K562 (cell line): ENCODE measurements around the gene CDT1. TPM values are rescaled to one million over a fixed set of nuclear protein-coding genes. Genes with fewer than 3 reads are reported as not detected.

Experiments used
- ARID3A ChIP-seq: IDR thresholded peaks from 2 replicates; pipeline ENCODE4 v1.6.1; 2012; ENCODE audit warnings: low read depth, low read length, improper control_type of control experiment, borderline replicate concordance
- CTCF ChIP-seq, 3 experiments: IDR thresholded peaks in 2 of 3; conservative IDR thresholded peaks in 1 of 3; 2 replicates each; pipeline ENCODE4 v1.5.1; 2011 to 2012; ENCODE audit warnings: low read length in 3 of 3, mild to moderate bottlenecking in 3 of 3, control low read depth in 2 of 3, improper control_type of control experiment in 1 of 3, inconsistent platforms in 1 of 3, low read depth in 1 of 3, mixed read lengths in 1 of 3, moderate library complexity in 1 of 3; ENCODE audit not compliant: insufficient read depth in 2 of 3
- DACH1 ChIP-seq: fragments of 450-650 bp; IDR thresholded peaks from 2 replicates; pipeline ENCODE4 v1.6.1; 2018; ENCODE audit not compliant: partially characterized antibody
- DPF2 ChIP-seq: fragments of 450-650 bp; IDR thresholded peaks from 2 replicates; pipeline ENCODE4 v1.6.1; 2016
- ETS2 ChIP-seq: IDR thresholded peaks from 2 replicates; pipeline ENCODE4 v1.6.1; 2016; ENCODE audit warnings: borderline replicate concordance, missing genetic modification characterization, mild to moderate bottlenecking, moderate library complexity, missing compliant biosample characterization; ENCODE audit not compliant: poor library complexity, severe bottlenecking
- PCBP1 ChIP-seq: fragments of 200-400 bp; formaldehyde crosslinking; IDR thresholded peaks from 2 replicates; pipeline ENCODE4 v1.6.1; 2018; ENCODE audit warnings: mild to moderate bottlenecking, low read depth, low read length; ENCODE audit not compliant: poor library complexity, severe bottlenecking
- RBM34 ChIP-seq: fragments of 200-400 bp; formaldehyde crosslinking; IDR thresholded peaks from 2 replicates; pipeline ENCODE4 v1.6.1; 2018; ENCODE audit warnings: low read length, borderline replicate concordance; ENCODE audit not compliant: insufficient read depth
- RFX7 ChIP-seq: fragments of 250-450 bp; sonication (Bioruptor Pico); IDR thresholded peaks from 2 replicates; pipeline ENCODE4 v1.5.1; 2021; ENCODE audit warnings: mild to moderate bottlenecking
- SIX5 ChIP-seq, 2 experiments: IDR thresholded peaks; 2 replicates each; pipeline ENCODE4 v1.6.1; 2011; ENCODE audit warnings: low read length in 2 of 2, borderline replicate concordance in 1 of 2, low read depth in 1 of 2, mild to moderate bottlenecking in 1 of 2, moderate library complexity in 1 of 2; ENCODE audit not compliant: insufficient read depth in 1 of 2
- TOE1 ChIP-seq, 2 experiments: fragments of 450-650 bp in 1 of 2; sonication (generic) in 1 of 2; formaldehyde crosslinking in 1 of 2; IDR thresholded peaks; 2 replicates each; pipeline versions ENCODE4 v1.7.1 to v1.8.0; 2016 to 2022; ENCODE audit warnings: borderline replicate concordance in 2 of 2, mild to moderate bottlenecking in 2 of 2, antibody characterized with exemption in 1 of 2, inconsistent platforms in 1 of 2, low read depth in 1 of 2, missing genetic modification reagents in 1 of 2, moderate library complexity in 1 of 2
- ZBTB1 ChIP-seq: sonication (generic); formaldehyde crosslinking; IDR thresholded peaks from 2 replicates; pipeline ENCODE4 v1.8.1; 2023; ENCODE audit warnings: missing genetic modification reagents, low read depth, mild to moderate bottlenecking, borderline replicate concordance
- ZNF121 ChIP-seq: sonication (generic); formaldehyde crosslinking; conservative IDR thresholded peaks from 2 replicates; pipeline ENCODE4 v1.8.0; 2022; ENCODE audit warnings: missing genetic modification reagents
- ZNF280B ChIP-seq: fragments of 250-450 bp; sonication (Bioruptor Pico); IDR thresholded peaks from 2 replicates; pipeline ENCODE4 v1.5.1; 2021; ENCODE audit warnings: mild to moderate bottlenecking
- ZNF609 ChIP-seq: sonication (generic); formaldehyde crosslinking; IDR thresholded peaks from 2 replicates; pipeline ENCODE4 v1.8.1; 2023; ENCODE audit warnings: missing genetic modification reagents, mild to moderate bottlenecking, borderline replicate concordance
- polyA plus RNA-seq, 8 experiments: library from polyadenylated mRNA; depleted of rRNA in 4 of 8; stranded (reverse) in 5 of 8; unstranded in 3 of 8; fragments of >200 nt; fragmentation: Nextera tagmentation in 2 of 8; fragmentation: Illumina TruSeq in 1 of 8; extraction: Ambion mirVana in 2 of 8; extraction: Trizol in 1 of 8; gene quantifications; 2 replicates each; pipeline versions ENCODE4 v1.2.1 to v1.2.3, GENCODE V29; 2011 to 2014; ENCODE audit warnings: inconsistent platforms in 1 of 8, missing spikeins in 1 of 8
- total RNA-seq, 7 experiments: library from RNA; depleted of rRNA in 6 of 7; stranded (reverse); fragments of >200 nt in 6 of 7; fragmentation: Illumina TruSeq in 2 of 7; extraction: Trizol in 2 of 7; gene quantifications; 2 replicates each; pipeline versions ENCODE4 v1.2.1 to v1.2.3, GENCODE V29; 2011 to 2021; ENCODE audit warnings: low replicate concordance in 1 of 7

Gene CDT1
- total and polyA plus RNA-seq, 9 of the 15 experiments (the other 6 are each of a cell fraction or from before 2014, with no cell fraction given) = 0.92 to 178 (median 14.2) TPM

- TF ChIP-seq RFX7 (CRISPR knock-in tag) (no peak), ZNF121 (CRISPR knock-in tag) (no peak), ZNF609 (CRISPR knock-in tag) (no peak), DPF2 (peak; percentile 91), PCBP1 (peak; percentile 58), TOE1 (IDR thresholded peaks at IDR 0.05; ENCODE audit: borderline replicate concordance) (peak; percentile 66; the same call in 1 of the 2 replicates), TOE1 (CRISPR knock-in tag; IDR thresholded peaks at IDR 0.05; ENCODE audit: borderline replicate concordance, low read depth) (0 out of 2 replicates have a peak, but pooled peaks have one; percentile 27), SIX5 (IDR thresholded peaks at IDR 0.05; ENCODE audit: borderline replicate concordance in 1 of 2, insufficient read depth in 1 of 2, low read depth in 1 of 2, low read length in 2 of 2) (no peak), ZBTB1 (no peak), ZNF280B (no peak), DACH1 (peak; percentile 27), ARID3A (no peak), CTCF (IDR thresholded peaks at IDR 0.05 in 2 of 3, conservative IDR thresholded peaks at IDR 0.05 in 1 of 3; ENCODE audit: insufficient read depth in 2 of 3, low read depth in 1 of 3, low read length in 3 of 3) (peak in 2 of 3 experiments; percentile 14 to 26; a peak in 1 of 6 replicates), RBM34 (no peak), ETS2 (no peak)
Measured at GRCh38 chr16:88770461-88771293, 32.9 kb upstream of the CDT1 start (continued).
